Measurements from ENCODE around the gene TFDP3.

The TFDP3 gene

DNA sequence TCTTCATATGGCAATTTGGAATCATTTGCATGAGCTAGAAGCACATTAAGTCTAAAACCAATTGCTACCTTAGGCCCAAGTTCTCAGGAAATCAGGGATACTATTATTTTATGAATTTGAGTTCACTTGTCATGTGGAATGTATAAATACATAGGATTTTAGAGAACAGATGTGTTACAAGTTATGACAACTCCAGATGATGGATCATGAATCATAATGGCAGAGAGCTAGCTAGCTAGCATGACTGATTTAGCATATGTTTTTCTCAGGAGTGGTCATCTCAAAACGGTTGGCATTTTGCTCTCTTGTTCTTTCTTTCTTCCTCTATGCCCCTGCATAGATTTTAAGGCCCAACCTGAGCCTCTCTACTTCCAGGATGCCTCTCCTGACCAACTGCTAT lies 14.2 kb upstream of the TFDP3 start:
- H3K4me1 ChIP-seq: no peaks in the 10 kb centered on the region
- no peak for DNase-seq
- no peak overlapping the region for H3K4me3 ChIP-seq
- H3K9me3 ChIP-seq: no peaks in the 10 kb centered on the region
- H3K27me3 ChIP-seq: no peaks in the 10 kb centered on the region
- intact Hi-C loops (cut with DNase I; ENCODE audit: low total_unique reads): no loop called here
- no peaks in the 10 kb centered on the region for H3K36me3 ChIP-seq
- TF ChIP-seq, protein P1, sequence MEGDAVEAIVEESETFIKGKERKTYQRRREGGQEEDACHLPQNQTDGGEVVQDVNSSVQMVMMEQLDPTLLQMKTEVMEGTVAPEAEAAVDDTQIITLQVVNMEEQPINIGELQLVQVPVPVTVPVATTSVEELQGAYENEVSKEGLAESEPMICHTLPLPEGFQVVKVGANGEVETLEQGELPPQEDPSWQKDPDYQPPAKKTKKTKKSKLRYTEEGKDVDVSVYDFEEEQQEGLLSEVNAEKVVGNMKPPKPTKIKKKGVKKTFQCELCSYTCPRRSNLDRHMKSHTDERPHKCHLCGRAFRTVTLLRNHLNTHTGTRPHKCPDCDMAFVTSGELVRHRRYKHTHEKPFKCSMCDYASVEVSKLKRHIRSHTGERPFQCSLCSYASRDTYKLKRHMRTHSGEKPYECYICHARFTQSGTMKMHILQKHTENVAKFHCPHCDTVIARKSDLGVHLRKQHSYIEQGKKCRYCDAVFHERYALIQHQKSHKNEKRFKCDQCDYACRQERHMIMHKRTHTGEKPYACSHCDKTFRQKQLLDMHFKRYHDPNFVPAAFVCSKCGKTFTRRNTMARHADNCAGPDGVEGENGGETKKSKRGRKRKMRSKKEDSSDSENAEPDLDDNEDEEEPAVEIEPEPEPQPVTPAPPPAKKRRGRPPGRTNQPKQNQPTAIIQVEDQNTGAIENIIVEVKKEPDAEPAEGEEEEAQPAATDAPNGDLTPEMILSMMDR (IDR thresholded peaks at IDR 0.05): no peak
- no peak overlapping the region for H3K27ac ChIP-seq

GRCh38 chrX:133229361-133229760 lies 11.2 kb upstream of the TFDP3 start:
- no peaks in the 10 kb centered on the region for H3K9me3 ChIP-seq
- intact Hi-C loops (cut with DNase I; ENCODE audit: low total_unique reads): no loop called here
- H3K4me1 ChIP-seq: no peaks in the 10 kb centered on the region
- H3K27me3 ChIP-seq: no peaks in the 10 kb centered on the region
- no peak overlapping the region for H3K27ac ChIP-seq
- no peak overlapping the region for H3K4me3 ChIP-seq
- DNase-seq: no peak
- TF ChIP-seq, protein P1 (IDR thresholded peaks at IDR 0.05): no peak
- no peaks in the 10 kb centered on the region for H3K36me3 ChIP-seq

DNA sequence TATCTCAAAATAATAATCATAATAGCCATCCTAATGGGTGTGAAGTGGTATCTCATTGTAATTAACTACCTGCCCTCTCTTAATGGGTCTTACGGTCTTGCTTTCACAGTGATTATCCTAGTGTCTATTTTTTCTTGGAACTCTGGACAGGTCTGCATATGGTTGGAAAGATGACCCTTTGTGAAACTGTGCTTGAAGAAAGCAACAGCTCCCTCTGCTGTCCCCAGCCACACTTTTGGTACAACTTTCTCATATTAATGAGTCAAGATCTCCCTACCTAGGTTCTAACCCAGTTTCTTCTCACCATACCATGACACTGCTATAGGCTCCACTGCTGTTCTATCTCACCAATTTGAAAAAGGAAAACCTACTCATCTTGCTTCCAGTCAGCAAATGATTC lies 2.4 kb downstream of the TFDP3 start:
- intact Hi-C loops (cut with DNase I; ENCODE audit: low total_unique reads): no loop called here

DNA sequence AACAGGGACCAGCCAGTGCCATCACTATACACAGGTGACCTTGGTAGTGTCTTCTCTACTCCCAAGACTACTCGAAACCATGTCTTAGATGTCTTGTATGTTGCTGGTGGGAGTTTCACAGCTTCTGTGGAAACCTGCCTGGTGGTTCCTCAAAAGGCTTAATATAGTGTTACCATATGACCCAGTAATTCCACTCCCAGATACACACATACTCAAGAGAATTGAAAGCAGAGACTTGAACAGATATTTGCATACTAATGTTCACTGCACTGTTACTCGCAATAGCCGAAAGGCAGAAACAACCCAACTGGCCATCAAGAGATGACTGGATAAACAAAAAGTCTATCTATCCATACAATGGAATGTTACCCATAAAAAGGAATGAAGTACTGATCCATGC lies 3.1 kb downstream of the TFDP3 start:
- Histone ChIP-seq H3K4me1 (no peaks in the 10 kb centered on the region), H3K4me3 (no peak overlapping the region), H3K27ac (no peak overlapping the region), H3K9me3 (no peaks in the 10 kb centered on the region), H3K27me3 (no peaks in the 10 kb centered on the region), H3K36me3 (no peaks in the 10 kb centered on the region)
- TF ChIP-seq, protein P1 (IDR thresholded peaks at IDR 0.05): no peak
- DNase-seq: no peak
- intact Hi-C loops (cut with DNase I; ENCODE audit: low total_unique reads): no loop called here

More for the DNA sequence above, 2.4 kb downstream of the TFDP3 start:
- Histone ChIP-seq H3K4me1 (no peaks in the 10 kb centered on the region), H3K9me3 (no peaks in the 10 kb centered on the region), H3K4me3 (no peak overlapping the region), H3K36me3 (no peaks in the 10 kb centered on the region), H3K27ac (no peak overlapping the region), H3K27me3 (no peaks in the 10 kb centered on the region)
- no peak for DNase-seq
- TF ChIP-seq, protein P1 (IDR thresholded peaks at IDR 0.05): no peak

GRCh38 chrX:133214301-133214700 lies 3.9 kb downstream of the TFDP3 start:
- Histone ChIP-seq H3K9me3 (no peaks in the 10 kb centered on the region), H3K4me1 (no peaks in the 10 kb centered on the region), H3K27ac (no peak overlapping the region), H3K4me3 (no peak overlapping the region), H3K27me3 (no peaks in the 10 kb centered on the region), H3K36me3 (no peaks in the 10 kb centered on the region)
- TF ChIP-seq, protein P1 (IDR thresholded peaks at IDR 0.05): no peak
- no peak for DNase-seq
- intact Hi-C loops (cut with DNase I; ENCODE audit: low total_unique reads): no loop called here

DNA sequence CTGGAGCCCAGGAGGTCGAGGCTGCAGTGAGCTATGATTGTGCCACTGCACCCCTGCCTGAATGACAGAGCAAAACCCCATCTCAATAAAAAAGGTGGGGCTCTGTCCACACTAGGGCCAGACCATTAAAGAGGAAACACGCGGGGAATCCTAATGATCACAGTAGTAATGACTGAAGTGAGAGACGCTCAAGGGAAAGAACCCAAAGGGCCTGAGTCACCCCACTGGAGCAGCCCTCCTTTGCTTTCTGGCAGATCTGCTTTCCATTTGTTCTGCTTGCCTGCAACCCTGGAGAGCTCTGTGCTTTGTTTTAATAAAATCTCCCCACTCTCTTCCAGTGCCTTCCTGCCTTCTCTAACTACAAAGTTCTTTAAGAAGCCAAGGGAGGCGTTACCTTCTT lies 5.0 kb downstream of the TFDP3 start:
- no peaks in the 10 kb centered on the region for H3K27me3 ChIP-seq
- intact Hi-C loops (cut with DNase I; ENCODE audit: low total_unique reads): no loop called here
- H3K27ac ChIP-seq: no peak overlapping the region
- DNase-seq: no peak
- H3K4me3 ChIP-seq: no peak overlapping the region
- H3K36me3 ChIP-seq: no peaks in the 10 kb centered on the region
- TF ChIP-seq, protein P1 (IDR thresholded peaks at IDR 0.05): no peak
- H3K9me3 ChIP-seq: no peaks in the 10 kb centered on the region
- H3K4me1 ChIP-seq: no peaks in the 10 kb centered on the region
